T-helper 1 cell (primary cell): Measurements from ENCODE around the gene BARX2.

ENCODE experiments used
- DNase-seq, 5 donors: peaks; one replicate each; pipeline ENCODE4 v3.0.0-alpha.2; 2012 to 2020

The BARX2 gene

GRCh38 chr11:129404731-129405130, 29.1 kb downstream of the BARX2 start:
- DNase-seq, result no peak

DNA sequence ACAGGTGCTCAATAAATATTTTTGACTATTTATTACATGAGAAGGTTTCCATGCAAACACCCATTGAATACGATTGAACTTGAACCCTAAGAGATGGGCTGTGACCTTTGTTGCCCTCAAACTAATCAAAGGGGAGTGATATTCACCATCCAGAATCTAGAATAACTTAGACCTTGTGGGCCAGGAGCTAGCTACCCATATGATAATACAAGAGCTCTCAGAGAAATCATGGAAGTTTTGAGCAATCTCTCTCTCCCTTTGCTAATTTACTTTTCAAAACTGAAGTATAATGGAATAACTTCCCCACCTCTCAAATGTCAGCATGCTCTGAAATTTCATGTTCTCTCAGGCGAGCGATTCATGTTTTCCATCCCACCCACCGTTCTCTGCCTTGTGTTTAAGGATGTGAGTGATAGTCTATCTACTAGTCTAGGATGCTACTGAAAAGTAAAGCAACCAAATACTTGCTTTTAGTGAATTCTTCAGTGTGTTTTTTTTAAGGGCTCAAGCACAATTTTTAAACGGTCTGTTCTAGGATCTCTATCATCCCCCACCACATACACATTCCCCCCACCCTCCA, 33.3 kb downstream of the BARX2 start:
- DNase-seq, result no peak

- DNase-seq, result no peak
Observed at GRCh38 chr11:129410395-129410960, 34.8 kb downstream of the BARX2 start.

DNA sequence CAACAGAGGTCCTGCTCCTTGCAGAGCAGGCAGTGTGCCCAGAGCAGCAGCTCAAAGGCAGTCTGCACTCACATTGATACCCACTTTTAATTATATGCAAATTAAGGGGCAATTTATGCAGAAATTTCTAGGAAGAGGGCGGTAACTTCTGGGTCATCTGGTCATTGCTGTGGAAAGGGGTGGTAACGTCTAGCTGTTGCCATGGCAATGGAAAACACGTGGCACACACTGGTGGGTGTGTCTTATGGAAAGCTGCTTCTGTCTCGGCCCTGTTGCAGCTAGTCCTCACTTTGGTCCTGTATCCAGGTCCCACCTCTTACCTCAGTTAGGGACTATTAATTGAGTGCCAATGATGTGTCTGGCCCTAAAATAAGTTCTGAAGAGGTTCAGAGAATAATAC, 36.8 kb downstream of the BARX2 start:
- no peak for DNase-seq

- DNase-seq, result no peak
Observed at GRCh38 chr11:129414144-129414872, 38.7 kb downstream of the BARX2 start.

GRCh38 chr11:129416080-129416820, 40.6 kb downstream of the BARX2 start:
- no peak for DNase-seq

- DNase-seq, result no peak
Observed at GRCh38 chr11:129417458-129417857, 41.8 kb downstream of the BARX2 start.

- DNase-seq, result peak in 1 of 5 donors; percentile 18
Observed at GRCh38 chr11:129418039-129418438, 42.4 kb downstream of the BARX2 start.

- DNase-seq, result no peak
Observed at GRCh38 chr11:129419386-129419785, 43.7 kb downstream of the BARX2 start.

GRCh38 chr11:129423426-129423825, 47.8 kb downstream of the BARX2 start:
- no peak for DNase-seq

- no peak for DNase-seq
Observed at GRCh38 chr11:129425214-129425613, 49.6 kb downstream of the BARX2 start.

- no peak for DNase-seq
Observed at GRCh38 chr11:129426038-129426437, 50.4 kb downstream of the BARX2 start.

GRCh38 chr11:129426776-129427175, 51.1 kb downstream of the BARX2 start:
- no peak for DNase-seq

DNA sequence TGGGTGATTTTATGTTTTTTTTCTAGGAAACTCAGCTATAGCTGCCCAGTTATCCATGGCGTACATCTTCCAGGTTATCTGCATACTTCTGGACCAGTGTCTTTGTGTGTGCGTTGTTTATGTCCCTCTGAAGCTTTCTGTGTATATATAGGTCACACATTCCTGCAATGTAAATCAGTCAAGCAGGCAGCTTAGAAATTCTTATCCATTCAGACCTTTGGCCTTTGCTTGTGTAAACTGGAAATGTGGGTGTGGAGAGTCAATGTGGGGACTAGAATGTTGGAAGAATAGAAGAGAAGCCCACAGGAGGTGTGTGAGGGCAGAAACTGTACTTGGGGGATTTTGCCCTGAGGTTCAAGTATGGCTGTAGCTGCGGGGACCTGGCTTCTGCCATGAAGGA, 51.7 kb downstream of the BARX2 start:
- DNase-seq, result no peak

GRCh38 chr11:129427816-129428406, 52.3 kb downstream of the BARX2 start:
- no peak for DNase-seq

DNA sequence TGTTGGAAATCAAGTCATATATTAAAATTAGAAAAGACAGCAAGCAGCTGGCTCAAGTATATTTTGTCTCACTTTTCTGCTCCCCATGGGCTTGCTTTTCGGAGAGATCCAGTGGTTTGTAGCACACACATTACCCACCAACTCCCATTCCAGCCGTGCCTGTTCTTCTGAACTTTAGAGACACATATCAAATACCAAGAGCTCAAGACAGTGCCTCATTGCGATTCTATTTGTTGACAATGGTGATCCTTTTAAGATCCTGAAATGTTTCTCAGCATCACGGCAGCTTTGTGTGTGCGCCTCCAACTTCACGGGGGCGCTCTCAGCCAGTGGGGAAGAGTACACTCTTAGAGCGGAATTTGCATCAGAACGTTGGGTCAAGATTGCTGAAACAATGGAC, 52.9 kb downstream of the BARX2 start:
- DNase-seq, result no peak

GRCh38 chr11:129434641-129435498, 59.2 kb downstream of the BARX2 start:
- DNase-seq, result no peak

DNA sequence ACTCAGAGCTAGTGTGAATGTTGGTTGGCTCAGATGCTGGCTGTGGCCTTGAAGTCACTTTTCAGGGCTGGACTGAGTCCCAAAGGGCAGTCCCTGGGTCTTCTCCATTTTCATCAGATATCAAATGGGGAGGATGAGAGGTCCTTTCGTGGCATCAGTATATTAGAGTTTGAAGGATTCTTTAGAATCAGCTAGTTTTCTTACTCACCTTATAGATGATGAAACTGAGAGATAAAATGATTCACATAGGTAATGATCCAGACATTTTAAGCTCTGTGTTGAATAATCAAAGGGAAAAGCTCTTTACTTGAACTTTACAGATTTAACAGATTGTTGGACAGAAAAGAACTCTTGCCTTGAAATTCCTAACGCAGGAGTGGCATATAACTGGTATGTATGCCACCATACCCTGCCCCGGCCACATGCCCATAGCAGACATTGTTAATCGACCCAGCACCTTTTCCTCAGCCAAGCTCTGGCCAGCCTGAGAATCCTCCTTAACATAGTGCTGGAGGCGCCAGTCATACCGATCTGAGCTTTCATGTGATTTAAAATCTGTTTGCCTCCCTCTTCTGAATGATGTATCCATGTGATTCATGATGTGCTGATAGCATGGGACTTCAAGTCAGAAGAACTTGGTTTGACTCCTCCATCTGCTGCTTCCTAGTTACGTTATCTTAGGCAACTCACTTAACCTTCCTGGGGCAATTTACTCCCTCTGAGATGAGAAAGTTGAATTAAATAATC, 60.0 kb downstream of the BARX2 start:
- no peak for DNase-seq

GRCh38 chr11:129436573-129436972, 60.9 kb downstream of the BARX2 start:
- DNase-seq, result no peak

DNA sequence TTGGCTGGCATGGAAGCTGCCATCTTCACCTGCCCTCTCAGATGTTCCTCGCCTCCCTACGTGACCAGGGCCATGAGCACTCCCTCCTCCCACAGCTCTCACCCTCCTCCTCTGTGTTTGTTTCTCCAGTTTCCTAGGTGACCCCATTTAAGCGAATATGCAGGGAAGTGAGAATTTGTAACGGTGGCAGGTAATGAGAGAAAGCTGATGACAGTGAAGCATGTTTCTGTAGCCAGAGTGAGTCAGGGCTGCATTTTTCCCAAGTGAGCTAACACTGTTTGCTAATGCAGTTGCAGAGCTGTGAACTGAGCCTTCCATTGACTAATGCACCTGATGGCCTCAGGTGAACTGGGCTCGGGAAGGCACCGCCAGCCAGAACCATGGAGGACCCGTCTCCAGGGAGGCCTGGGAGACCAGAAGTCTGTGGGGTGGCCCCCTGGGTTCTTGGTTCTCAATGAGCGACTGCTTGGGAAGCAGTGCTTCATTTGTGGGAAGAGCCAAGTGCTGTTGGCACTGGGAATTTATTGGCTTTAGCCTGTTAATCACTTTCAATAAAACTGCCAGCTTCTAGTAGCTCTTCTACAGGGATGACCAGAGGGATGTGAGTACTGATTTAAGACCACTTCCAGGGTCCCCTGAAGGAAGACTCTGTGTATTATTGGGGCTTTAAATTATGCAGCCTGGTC, 64.5 kb downstream of the BARX2 start:
- no peak for DNase-seq

DNA sequence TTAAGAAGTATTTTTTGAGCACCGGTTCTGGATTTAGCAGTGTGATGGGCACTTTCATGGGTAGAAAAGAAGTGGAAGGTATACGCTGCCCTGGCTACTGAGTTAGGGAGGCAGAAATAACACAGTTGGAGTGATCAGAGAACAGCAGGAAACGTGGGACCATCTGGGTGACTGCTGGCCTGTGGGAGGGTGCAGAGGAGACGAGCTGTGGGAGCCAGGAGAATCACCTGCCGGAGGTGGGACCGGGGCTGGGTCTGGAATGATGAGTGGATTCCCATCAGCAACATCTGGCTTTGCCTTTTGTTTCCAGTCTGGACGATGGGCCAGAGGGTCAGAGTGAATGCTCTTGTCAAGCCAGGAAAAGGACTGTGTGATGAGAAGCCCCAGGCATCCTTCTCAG, 66.5 kb downstream of the BARX2 start:
- no peak for DNase-seq
